ENCODE results near the gene CCT6B. TPM values are rescaled to one million over a fixed set of nuclear protein-coding genes. Genes with fewer than 3 reads are reported as not detected.

Gene CCT6B
- total and polyA plus RNA-seq, 9 of the 15 experiments (the other 6 are each of a cell fraction or from before 2014, with no cell fraction given) = 0.25 to 0.91 (median 0.58) TPM

DNA sequence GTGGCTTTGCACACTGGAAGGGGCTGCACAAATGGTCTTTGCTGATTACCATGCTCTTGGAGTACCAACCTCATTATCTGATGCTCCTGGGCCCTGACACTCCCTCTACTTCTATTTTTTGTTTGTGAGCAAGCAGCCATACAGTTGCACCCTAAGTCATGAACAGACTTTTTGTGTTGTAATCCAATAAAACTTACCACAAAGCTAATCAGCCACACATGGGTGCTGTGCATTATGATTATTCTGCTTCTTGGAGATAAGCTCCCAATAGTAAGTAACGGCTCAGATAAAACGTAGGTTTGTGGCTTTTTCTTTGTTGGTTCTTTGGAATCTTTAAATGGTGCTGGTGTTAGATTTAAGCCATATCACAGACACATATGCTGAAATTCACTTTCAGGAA is 76.2 kb downstream of the CCT6B start (continued):
- TF ChIP-seq, protein P1, sequence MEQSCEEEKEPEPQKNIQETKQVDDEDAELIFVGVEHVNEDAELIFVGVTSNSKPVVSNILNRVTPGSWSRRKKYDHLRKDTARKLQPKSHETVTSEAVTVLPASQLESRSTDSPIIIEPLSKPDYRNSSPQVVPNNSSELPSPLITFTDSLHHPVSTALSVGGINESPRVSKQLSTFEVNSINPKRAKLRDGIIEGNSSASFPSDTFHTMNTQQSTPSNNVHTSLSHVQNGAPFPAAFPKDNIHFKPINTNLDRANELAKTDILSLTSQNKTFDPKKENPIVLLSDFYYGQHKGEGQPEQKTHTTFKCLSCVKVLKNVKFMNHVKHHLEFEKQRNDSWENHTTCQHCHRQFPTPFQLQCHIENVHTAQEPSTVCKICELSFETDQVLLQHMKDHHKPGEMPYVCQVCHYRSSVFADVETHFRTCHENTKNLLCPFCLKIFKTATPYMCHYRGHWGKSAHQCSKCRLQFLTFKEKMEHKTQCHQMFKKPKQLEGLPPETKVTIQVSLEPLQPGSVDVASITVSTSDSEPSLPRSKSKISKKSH (CRISPR knock-in tag; IDR thresholded peaks at IDR 0.05) = no peak
- TF ChIP-seq ZNF175 (CRISPR knock-in tag; IDR thresholded peaks at IDR 0.05; ENCODE audit: low read depth) (0 out of 2 replicates have a peak, but pooled peaks have one; percentile 28), LEF1 (IDR thresholded peaks at IDR 0.05) (peak; percentile 43; the same call in 1 of the 2 replicates), ELF1 (tag; IDR thresholded peaks at IDR 0.05) (peak; percentile 28; the same call in 1 of the 2 replicates), TCF7L2 (IDR thresholded peaks at IDR 0.05; ENCODE audit: low read depth, low read length) (no peak), LARP7 (IDR thresholded peaks at IDR 0.05) (no peak), ZC3H4 (CRISPR knock-in tag; IDR thresholded peaks at IDR 0.05; ENCODE audit: borderline replicate concordance) (no peak), FOXK1 (CRISPR knock-in tag; IDR thresholded peaks at IDR 0.05; ENCODE audit: borderline replicate concordance) (no peak)
- TF ChIP-seq, protein P2, sequence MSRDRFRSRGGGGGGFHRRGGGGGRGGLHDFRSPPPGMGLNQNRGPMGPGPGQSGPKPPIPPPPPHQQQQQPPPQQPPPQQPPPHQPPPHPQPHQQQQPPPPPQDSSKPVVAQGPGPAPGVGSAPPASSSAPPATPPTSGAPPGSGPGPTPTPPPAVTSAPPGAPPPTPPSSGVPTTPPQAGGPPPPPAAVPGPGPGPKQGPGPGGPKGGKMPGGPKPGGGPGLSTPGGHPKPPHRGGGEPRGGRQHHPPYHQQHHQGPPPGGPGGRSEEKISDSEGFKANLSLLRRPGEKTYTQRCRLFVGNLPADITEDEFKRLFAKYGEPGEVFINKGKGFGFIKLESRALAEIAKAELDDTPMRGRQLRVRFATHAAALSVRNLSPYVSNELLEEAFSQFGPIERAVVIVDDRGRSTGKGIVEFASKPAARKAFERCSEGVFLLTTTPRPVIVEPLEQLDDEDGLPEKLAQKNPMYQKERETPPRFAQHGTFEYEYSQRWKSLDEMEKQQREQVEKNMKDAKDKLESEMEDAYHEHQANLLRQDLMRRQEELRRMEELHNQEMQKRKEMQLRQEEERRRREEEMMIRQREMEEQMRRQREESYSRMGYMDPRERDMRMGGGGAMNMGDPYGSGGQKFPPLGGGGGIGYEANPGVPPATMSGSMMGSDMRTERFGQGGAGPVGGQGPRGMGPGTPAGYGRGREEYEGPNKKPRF (IDR thresholded peaks at IDR 0.05; ENCODE audit: low read depth, low read length) = no peak
- TF ChIP-seq, protein P3, sequence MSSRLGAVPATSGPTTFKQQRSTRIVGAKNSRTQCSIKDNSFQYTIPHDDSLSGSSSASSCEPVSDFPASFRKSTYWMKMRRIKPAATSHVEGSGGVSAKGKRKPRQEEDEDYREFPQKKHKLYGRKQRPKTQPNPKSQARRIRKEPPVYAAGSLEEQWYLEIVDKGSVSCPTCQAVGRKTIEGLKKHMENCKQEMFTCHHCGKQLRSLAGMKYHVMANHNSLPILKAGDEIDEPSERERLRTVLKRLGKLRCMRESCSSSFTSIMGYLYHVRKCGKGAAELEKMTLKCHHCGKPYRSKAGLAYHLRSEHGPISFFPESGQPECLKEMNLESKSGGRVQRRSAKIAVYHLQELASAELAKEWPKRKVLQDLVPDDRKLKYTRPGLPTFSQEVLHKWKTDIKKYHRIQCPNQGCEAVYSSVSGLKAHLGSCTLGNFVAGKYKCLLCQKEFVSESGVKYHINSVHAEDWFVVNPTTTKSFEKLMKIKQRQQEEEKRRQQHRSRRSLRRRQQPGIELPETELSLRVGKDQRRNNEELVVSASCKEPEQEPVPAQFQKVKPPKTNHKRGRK (tag; IDR thresholded peaks at IDR 0.05) = no peak
- TF ChIP-seq, protein P4, sequence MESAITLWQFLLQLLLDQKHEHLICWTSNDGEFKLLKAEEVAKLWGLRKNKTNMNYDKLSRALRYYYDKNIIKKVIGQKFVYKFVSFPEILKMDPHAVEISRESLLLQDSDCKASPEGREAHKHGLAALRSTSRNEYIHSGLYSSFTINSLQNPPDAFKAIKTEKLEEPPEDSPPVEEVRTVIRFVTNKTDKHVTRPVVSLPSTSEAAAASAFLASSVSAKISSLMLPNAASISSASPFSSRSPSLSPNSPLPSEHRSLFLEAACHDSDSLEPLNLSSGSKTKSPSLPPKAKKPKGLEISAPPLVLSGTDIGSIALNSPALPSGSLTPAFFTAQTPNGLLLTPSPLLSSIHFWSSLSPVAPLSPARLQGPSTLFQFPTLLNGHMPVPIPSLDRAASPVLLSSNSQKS (CRISPR knock-in tag; IDR thresholded peaks at IDR 0.05) = no peak
- TF ChIP-seq, protein P5, sequence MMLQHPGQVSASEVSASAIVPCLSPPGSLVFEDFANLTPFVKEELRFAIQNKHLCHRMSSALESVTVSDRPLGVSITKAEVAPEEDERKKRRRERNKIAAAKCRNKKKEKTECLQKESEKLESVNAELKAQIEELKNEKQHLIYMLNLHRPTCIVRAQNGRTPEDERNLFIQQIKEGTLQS (IDR thresholded peaks at IDR 0.05) = peak; percentile 13; the same call in 1 of the 2 replicates
- TF ChIP-seq, protein P5 (CRISPR knock-in tag; conservative IDR thresholded peaks at IDR 0.05) = no peak
